ENCODE results near the gene RAD51B.

Gene RAD51B

DNA sequence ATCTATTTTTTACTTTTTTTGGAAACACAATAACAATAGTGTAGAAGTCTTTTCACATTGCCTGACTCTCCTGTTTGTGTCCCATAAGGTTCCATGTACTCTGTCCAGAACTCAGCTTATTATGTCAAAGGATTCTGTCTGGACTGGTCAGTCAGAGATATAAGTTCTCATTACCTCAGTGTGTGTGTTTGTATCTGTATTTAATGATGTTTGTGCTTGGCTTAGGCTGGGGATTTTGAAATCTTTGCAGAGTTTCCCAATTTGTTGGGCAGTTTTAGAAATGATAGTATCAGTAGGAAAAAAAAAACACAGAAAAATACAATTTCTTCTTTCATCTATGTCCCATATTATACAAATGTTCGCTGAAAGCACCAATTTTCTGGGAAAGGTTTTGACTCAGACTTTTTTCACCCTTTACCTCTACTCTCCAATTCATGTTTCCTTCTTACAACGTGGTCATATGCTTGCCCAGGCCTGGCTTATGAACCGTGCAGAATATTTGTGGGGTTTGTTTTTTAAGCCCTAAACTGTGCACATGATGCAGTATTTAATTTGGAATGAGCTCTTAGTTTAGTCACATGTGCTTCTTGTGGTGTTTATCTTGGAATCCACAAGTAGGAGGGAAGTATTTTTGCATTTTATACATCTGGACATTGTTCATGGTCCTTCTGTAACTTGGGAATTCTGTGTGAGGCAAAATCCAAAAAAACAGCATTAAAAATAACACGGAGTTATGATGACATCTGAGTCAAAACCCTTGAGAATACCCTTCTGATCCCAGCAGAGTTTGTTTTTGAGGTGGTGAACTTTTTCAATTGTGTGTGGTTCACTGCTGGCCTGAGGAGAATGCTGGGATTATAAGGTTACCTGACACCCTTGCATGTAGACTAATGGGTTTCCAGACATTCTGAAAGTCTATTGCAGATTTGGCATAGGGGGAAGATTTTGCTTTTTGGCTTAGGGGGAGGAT lies 121.2 kb downstream of the RAD51B start:
- Histone ChIP-seq H3K36me3 (ENCODE audit: control insufficient read depth, low read depth, low read length) (no peaks in the 10 kb centered on the region), H3K27me3 (ENCODE audit: control insufficient read depth, insufficient read depth, low read length) (no peaks in the 10 kb centered on the region), H3K4me1 (ENCODE audit: control insufficient read depth, low read depth, low read length) (peaks cover 58% of the 10 kb centered on the region), H3K27ac (ENCODE audit: low read length) (peak overlapping the region; percentile 31), H3K9ac (ENCODE audit: low read length) (no peak overlapping the region), H3K9me3 (ENCODE audit: control insufficient read depth, low read depth, low read length) (no peaks in the 10 kb centered on the region), H3K4me3 (ENCODE audit: low read length) (no peak overlapping the region)

- Histone ChIP-seq H3K27ac (ENCODE audit: low read length) (peak overlapping the region; percentile 31), H3K4me1 (ENCODE audit: control insufficient read depth, low read depth, low read length) (peaks cover 58% of the 10 kb centered on the region)
Measured at GRCh38 chr14:67941456-67942018, 122.0 kb downstream of the RAD51B start.

DNA sequence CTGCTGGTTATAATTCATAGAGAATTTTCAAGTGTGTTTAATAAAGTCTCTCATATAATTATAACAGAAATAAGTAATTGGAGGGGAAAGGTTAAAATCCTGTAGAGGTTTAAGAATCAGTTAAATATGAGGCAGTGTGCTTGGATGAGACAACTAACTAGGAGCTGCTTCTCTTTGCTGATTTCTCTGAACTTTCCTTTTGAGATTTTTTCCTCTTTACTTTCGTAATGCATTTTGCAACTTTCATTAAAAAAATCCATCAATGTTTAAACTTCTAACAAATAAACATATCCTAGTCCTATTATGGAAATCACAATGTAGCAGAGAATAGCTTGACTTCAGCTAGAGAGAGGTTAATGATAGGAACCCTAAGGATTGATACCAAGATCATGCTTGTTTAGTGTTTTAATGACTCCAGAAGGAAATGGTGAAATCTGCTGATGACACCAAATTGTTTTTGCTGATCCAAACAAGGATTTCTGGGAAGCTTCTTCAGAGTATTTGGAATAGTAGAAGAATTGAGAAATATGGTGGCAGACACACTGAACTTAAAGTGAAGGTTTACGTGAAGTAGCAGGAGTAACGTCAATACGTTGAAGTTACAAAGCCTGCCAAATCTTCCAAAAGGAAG lies 122.6 kb downstream of the RAD51B start:
- no peak overlapping the region for H3K27ac ChIP-seq (ENCODE audit: low read length)
- no peaks in the 10 kb centered on the region for H3K27me3 ChIP-seq (ENCODE audit: control insufficient read depth, insufficient read depth, low read length)
- H3K4me1 ChIP-seq (ENCODE audit: control insufficient read depth, low read depth, low read length): peaks cover 58% of the 10 kb centered on the region
- H3K9ac ChIP-seq (ENCODE audit: low read length): peak overlapping the region; percentile 23
- no peaks in the 10 kb centered on the region for H3K9me3 ChIP-seq (ENCODE audit: control insufficient read depth, low read depth, low read length)
- no peaks in the 10 kb centered on the region for H3K36me3 ChIP-seq (ENCODE audit: control insufficient read depth, low read depth, low read length)
- no peak overlapping the region for H3K4me3 ChIP-seq (ENCODE audit: low read length)

More at GRCh38 chr14:67941456-67942018, 122.0 kb downstream of the RAD51B start:
- Histone ChIP-seq H3K27me3 (ENCODE audit: control insufficient read depth, insufficient read depth, low read length) (no peaks in the 10 kb centered on the region), H3K9ac (ENCODE audit: low read length) (no peak overlapping the region), H3K9me3 (ENCODE audit: control insufficient read depth, low read depth, low read length) (no peaks in the 10 kb centered on the region), H3K4me3 (ENCODE audit: low read length) (no peak overlapping the region), H3K36me3 (ENCODE audit: control insufficient read depth, low read depth, low read length) (no peaks in the 10 kb centered on the region)

DNA sequence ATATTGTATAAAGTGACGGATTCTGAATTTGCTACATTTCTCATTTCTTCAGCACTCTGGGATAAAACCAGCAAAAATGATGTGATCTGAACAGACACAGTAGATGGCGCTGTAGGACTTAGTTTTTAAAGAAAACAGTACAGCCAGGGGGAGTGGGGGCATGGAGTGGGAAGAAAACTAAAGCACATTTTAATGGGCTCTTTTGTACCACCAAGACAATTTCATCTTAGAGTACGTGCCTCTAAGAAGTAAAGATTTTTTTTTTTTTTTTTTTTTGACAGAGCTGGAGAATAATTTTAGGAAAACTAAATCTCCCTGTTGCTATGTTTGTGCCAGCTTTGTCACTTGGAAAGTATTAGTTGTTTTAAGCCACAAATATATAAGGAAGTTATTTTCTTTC lies 124.4 kb downstream of the RAD51B start:
- H3K36me3 ChIP-seq (ENCODE audit: control insufficient read depth, low read depth, low read length): no peaks in the 10 kb centered on the region
- no peaks in the 10 kb centered on the region for H3K27me3 ChIP-seq (ENCODE audit: control insufficient read depth, insufficient read depth, low read length)
- peaks cover 42% of the 10 kb centered on the region for H3K4me1 ChIP-seq (ENCODE audit: control insufficient read depth, low read depth, low read length)
- H3K9ac ChIP-seq (ENCODE audit: low read length): no peak overlapping the region
- no peak overlapping the region for H3K27ac ChIP-seq (ENCODE audit: low read length)
- H3K4me3 ChIP-seq (ENCODE audit: low read length): no peak overlapping the region
- H3K9me3 ChIP-seq (ENCODE audit: control insufficient read depth, low read depth, low read length): no peaks in the 10 kb centered on the region

DNA sequence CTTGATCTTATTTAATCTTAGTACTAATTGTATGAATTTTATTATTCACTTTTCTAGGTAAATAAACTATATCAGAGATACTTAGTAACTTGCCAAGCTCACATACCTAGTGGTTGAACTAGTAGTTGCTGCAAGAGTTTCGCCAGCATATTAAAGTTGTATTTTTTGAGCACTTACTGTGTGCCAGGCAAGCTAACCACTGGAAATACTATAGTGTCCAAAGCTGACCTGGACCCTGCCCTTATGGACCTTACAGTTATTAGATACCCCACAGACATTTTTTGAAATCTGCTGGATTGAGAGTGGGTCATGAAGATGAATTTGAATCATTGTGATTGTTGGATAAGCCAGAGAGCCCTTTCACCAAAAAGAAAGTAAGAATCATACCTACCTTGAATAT lies 125.0 kb downstream of the RAD51B start:
- no peak overlapping the region for H3K4me3 ChIP-seq (ENCODE audit: low read length)
- H3K27ac ChIP-seq (ENCODE audit: low read length): no peak overlapping the region
- no peaks in the 10 kb centered on the region for H3K9me3 ChIP-seq (ENCODE audit: control insufficient read depth, low read depth, low read length)
- no peaks in the 10 kb centered on the region for H3K27me3 ChIP-seq (ENCODE audit: control insufficient read depth, insufficient read depth, low read length)
- peaks cover 36% of the 10 kb centered on the region for H3K4me1 ChIP-seq (ENCODE audit: control insufficient read depth, low read depth, low read length)
- H3K36me3 ChIP-seq (ENCODE audit: control insufficient read depth, low read depth, low read length): no peaks in the 10 kb centered on the region
- no peak overlapping the region for H3K9ac ChIP-seq (ENCODE audit: low read length)

GRCh38 chr14:67949771-67950170 lies 130.2 kb downstream of the RAD51B start:
- Histone ChIP-seq H3K27ac (ENCODE audit: low read length) (no peak overlapping the region), H3K4me3 (ENCODE audit: low read length) (no peak overlapping the region), H3K36me3 (ENCODE audit: control insufficient read depth, low read depth, low read length) (no peaks in the 10 kb centered on the region), H3K4me1 (ENCODE audit: control insufficient read depth, low read depth, low read length) (no peaks in the 10 kb centered on the region), H3K9ac (ENCODE audit: low read length) (no peak overlapping the region), H3K9me3 (ENCODE audit: control insufficient read depth, low read depth, low read length) (no peaks in the 10 kb centered on the region), H3K27me3 (ENCODE audit: control insufficient read depth, insufficient read depth, low read length) (no peaks in the 10 kb centered on the region)

GRCh38 chr14:67950386-67950785 lies 130.8 kb downstream of the RAD51B start:
- Histone ChIP-seq H3K4me3 (ENCODE audit: low read length) (no peak overlapping the region), H3K27me3 (ENCODE audit: control insufficient read depth, insufficient read depth, low read length) (no peaks in the 10 kb centered on the region), H3K4me1 (ENCODE audit: control insufficient read depth, low read depth, low read length) (no peaks in the 10 kb centered on the region), H3K27ac (ENCODE audit: low read length) (no peak overlapping the region), H3K9me3 (ENCODE audit: control insufficient read depth, low read depth, low read length) (no peaks in the 10 kb centered on the region), H3K9ac (ENCODE audit: low read length) (no peak overlapping the region), H3K36me3 (ENCODE audit: control insufficient read depth, low read depth, low read length) (no peaks in the 10 kb centered on the region)

- Histone ChIP-seq H3K4me3 (ENCODE audit: low read length) (no peak overlapping the region), H3K36me3 (ENCODE audit: control insufficient read depth, low read depth, low read length) (no peaks in the 10 kb centered on the region), H3K4me1 (ENCODE audit: control insufficient read depth, low read depth, low read length) (no peaks in the 10 kb centered on the region), H3K27ac (ENCODE audit: low read length) (no peak overlapping the region), H3K27me3 (ENCODE audit: control insufficient read depth, insufficient read depth, low read length) (no peaks in the 10 kb centered on the region), H3K9ac (ENCODE audit: low read length) (no peak overlapping the region), H3K9me3 (ENCODE audit: control insufficient read depth, low read depth, low read length) (no peaks in the 10 kb centered on the region)
Measured at GRCh38 chr14:67951529-67952135, 132.1 kb downstream of the RAD51B start.

DNA sequence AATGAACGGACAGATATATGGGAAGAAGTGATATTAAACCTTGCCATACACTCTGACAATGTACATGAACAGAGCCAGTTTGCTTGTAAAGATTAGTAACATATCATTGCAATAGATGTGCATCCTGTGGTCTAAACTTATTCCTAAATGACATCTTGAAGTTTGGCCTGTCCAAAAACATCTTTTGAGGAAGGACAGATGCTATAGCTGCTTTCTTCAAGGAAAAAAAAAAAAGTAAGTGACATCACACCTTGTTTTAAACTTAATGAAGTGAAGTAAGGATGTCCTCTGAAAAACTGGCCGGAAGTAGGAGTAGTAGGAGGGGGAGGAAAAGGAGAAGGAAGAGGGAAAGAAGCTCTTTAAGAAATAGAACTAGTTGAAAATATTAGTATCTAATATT lies 132.8 kb downstream of the RAD51B start:
- H3K9me3 ChIP-seq (ENCODE audit: control insufficient read depth, low read depth, low read length): no peaks in the 10 kb centered on the region
- H3K4me3 ChIP-seq (ENCODE audit: low read length): no peak overlapping the region
- H3K4me1 ChIP-seq (ENCODE audit: control insufficient read depth, low read depth, low read length): no peaks in the 10 kb centered on the region
- H3K27me3 ChIP-seq (ENCODE audit: control insufficient read depth, insufficient read depth, low read length): no peaks in the 10 kb centered on the region
- no peaks in the 10 kb centered on the region for H3K36me3 ChIP-seq (ENCODE audit: control insufficient read depth, low read depth, low read length)
- no peak overlapping the region for H3K9ac ChIP-seq (ENCODE audit: low read length)
- no peak overlapping the region for H3K27ac ChIP-seq (ENCODE audit: low read length)

DNA sequence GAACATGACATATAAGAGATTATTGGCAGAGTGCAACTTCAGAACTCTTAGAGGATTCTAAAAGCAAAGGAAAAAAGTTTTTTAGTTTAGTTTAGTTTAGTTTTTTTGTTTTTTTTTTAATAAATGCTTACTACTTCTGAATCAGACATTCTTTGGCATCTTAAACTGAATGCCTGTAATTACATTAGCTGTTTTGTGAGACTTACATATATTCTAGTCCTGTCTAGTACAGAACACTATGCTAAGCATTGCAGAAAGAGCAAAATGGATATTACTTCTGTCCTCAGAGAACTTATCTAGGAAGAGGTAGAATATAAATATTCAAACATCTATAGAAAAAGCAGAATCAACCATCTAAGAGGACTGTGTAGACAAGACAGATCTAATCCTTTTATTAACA lies 133.2 kb downstream of the RAD51B start:
- Histone ChIP-seq H3K9me3 (ENCODE audit: control insufficient read depth, low read depth, low read length) (no peaks in the 10 kb centered on the region), H3K27ac (ENCODE audit: low read length) (no peak overlapping the region), H3K27me3 (ENCODE audit: control insufficient read depth, insufficient read depth, low read length) (no peaks in the 10 kb centered on the region), H3K4me3 (ENCODE audit: low read length) (no peak overlapping the region), H3K36me3 (ENCODE audit: control insufficient read depth, low read depth, low read length) (no peaks in the 10 kb centered on the region), H3K4me1 (ENCODE audit: control insufficient read depth, low read depth, low read length) (no peaks in the 10 kb centered on the region), H3K9ac (ENCODE audit: low read length) (no peak overlapping the region)

DNA sequence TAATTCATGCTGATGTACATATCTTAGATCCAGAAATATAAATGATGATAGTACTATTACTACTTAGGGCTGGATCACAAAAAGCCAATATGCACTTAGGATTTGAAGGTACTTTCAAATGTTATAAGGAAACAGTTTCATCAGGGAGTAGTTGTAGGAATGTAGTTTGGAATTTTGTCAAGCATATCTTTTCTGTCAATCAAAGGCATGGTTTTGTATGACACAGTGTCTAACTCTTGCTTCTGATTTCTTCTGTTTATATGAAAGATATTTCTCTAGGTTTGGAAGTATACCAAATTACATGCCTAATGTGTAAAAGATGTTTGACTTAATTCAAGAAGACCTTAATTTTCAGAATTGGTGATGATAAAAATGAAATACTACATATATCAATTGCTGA lies 135.7 kb downstream of the RAD51B start:
- H3K9ac ChIP-seq (ENCODE audit: low read length): no peak overlapping the region
- H3K36me3 ChIP-seq (ENCODE audit: control insufficient read depth, low read depth, low read length): no peaks in the 10 kb centered on the region
- no peaks in the 10 kb centered on the region for H3K4me1 ChIP-seq (ENCODE audit: control insufficient read depth, low read depth, low read length)
- H3K27me3 ChIP-seq (ENCODE audit: control insufficient read depth, insufficient read depth, low read length): no peaks in the 10 kb centered on the region
- H3K4me3 ChIP-seq (ENCODE audit: low read length): no peak overlapping the region
- no peaks in the 10 kb centered on the region for H3K9me3 ChIP-seq (ENCODE audit: control insufficient read depth, low read depth, low read length)
- no peak overlapping the region for H3K27ac ChIP-seq (ENCODE audit: low read length)

Measured in iPS-18a (cell line).